Naive thymus-derived CD4-positive, alpha-beta T cell (primary cell): ENCODE results near the gene MTNR1A. TPM values are rescaled to one million over a fixed set of nuclear protein-coding genes. Genes with fewer than 3 reads are reported as not detected.

Experiments used
- ATAC-seq: fragments of 150-1000 bp; cut with Tn5 transposase; 2 replicates; pipeline ENCODE4 v1.10.0; 2021; ENCODE audit warnings: mild to moderate bottlenecking, moderate library complexity
- CTCF ChIA-PET: fragments of 350-600 bp; sonication (Branson Sonifier 250); formaldehyde crosslinking; loops from one replicate; lab custom pipeline; 2021; ENCODE audit warnings: antibody characterized with exemption; lab: Charles Lee
- POLR2A ChIA-PET: fragments of 350-600 bp; sonication (Branson Sonifier 250); formaldehyde crosslinking; loops from one replicate; lab custom pipeline; 2021; ENCODE audit warnings: antibody characterized with exemption, inconsistent platforms; lab: Charles Lee
- DNase-seq, 9 donors: peaks; one replicate each; pipeline versions ENCODE4 v3.0.0 to v3.0.0-alpha.2; 2020 to 2022; ENCODE audit warnings: mixed read lengths in 1 of 9
- H3K27ac ChIP-seq: one replicate; pipeline ENCODE4 v1.7.0; 2013; ENCODE audit warnings: mild to moderate bottlenecking, low read depth, low read length, moderate library complexity
- H3K27me3 ChIP-seq, 2 donors: one replicate each; pipeline ENCODE4 v1.7.0; 2013; ENCODE audit warnings: low read length in 2 of 2, mild to moderate bottlenecking in 2 of 2, moderate library complexity in 2 of 2; ENCODE audit not compliant: control insufficient read depth in 2 of 2, insufficient read depth in 2 of 2
- H3K36me3 ChIP-seq, 3 experiments: 1 replicate in 2 of 3; 2 replicates in 1 of 3; pipeline ENCODE4 v1.7.0; 2013; ENCODE audit warnings: low read length in 3 of 3, mild to moderate bottlenecking in 3 of 3, moderate library complexity in 1 of 3; ENCODE audit not compliant: insufficient read depth in 3 of 3, control insufficient read depth in 2 of 3
- H3K4me1 ChIP-seq, 2 donors: one replicate each; pipeline ENCODE4 v1.7.0; 2013; ENCODE audit warnings: low read length in 2 of 2, mild to moderate bottlenecking in 2 of 2, moderate library complexity in 1 of 2; ENCODE audit not compliant: control insufficient read depth in 2 of 2, insufficient read depth in 2 of 2
- H3K4me3 ChIP-seq: 2 replicates; pipeline ENCODE4 v1.7.0; 2013; ENCODE audit warnings: mild to moderate bottlenecking, low read length
- H3K9me3 ChIP-seq, 3 experiments: 1 replicate in 2 of 3; 2 replicates in 1 of 3; pipeline ENCODE4 v1.7.0; 2013; ENCODE audit warnings: low read length in 3 of 3; ENCODE audit not compliant: control insufficient read depth in 2 of 3
- H3K27ac Mint-ChIP-seq, 9 donors: one replicate each; pipeline ENCODE4 v1.8.0; 2020 to 2022; ENCODE audit warnings: mixed read lengths in 9 of 9, mild to moderate bottlenecking in 8 of 9, moderate library complexity in 5 of 9, inconsistent platforms in 2 of 9
- H3K27me3 Mint-ChIP-seq, 5 donors: one replicate each; pipeline ENCODE4 v1.8.0; 2021 to 2022; ENCODE audit warnings: mixed read lengths in 5 of 5, mild to moderate bottlenecking in 1 of 5
- H3K36me3 Mint-ChIP-seq, 5 donors: one replicate each; pipeline ENCODE4 v1.8.0; 2020 to 2022; ENCODE audit warnings: mixed read lengths in 5 of 5, mild to moderate bottlenecking in 3 of 5, inconsistent platforms in 1 of 5
- H3K4me1 Mint-ChIP-seq, 7 donors: one replicate each; pipeline ENCODE4 v1.8.0; 2020 to 2022; ENCODE audit warnings: mixed read lengths in 7 of 7, mild to moderate bottlenecking in 3 of 7, inconsistent platforms in 1 of 7
- H3K4me3 Mint-ChIP-seq, 10 donors: one replicate each; pipeline ENCODE4 v1.8.0; 2020 to 2022; ENCODE audit warnings: mild to moderate bottlenecking in 10 of 10, mixed read lengths in 10 of 10, moderate library complexity in 6 of 10, inconsistent platforms in 2 of 10
- H3K9me3 Mint-ChIP-seq, 11 donors: one replicate each; pipeline ENCODE4 v1.8.0; 2020 to 2022; ENCODE audit warnings: mixed read lengths in 11 of 11, mild to moderate bottlenecking in 4 of 11, inconsistent platforms in 1 of 11, moderate library complexity in 1 of 11
- intact Hi-C, 2 donors: fragments of 100-400 bp; cut with micrococcal nuclease; formaldehyde crosslinking; loops; one replicate each; pipeline ENCODE4 v1.15.1; 2023
- polyA plus RNA-seq, 2 donors: library from polyadenylated mRNA; unstranded; fragments of 300-500 nt; fragmentation: Illumina TruSeq; gene quantifications; one replicate each; pipeline ENCODE4 v1.2.3, GENCODE V29; 2021
- total RNA-seq, 6 experiments: library from RNA in 5 of 6; stranded (reverse) in 5 of 6; gene quantifications; 1 replicate in 5 of 6; 2 replicates in 1 of 6; pipeline ENCODE4 v1.2.3 and lab custom pipeline; 2021 to 2026

The MTNR1A gene
- total and polyA plus RNA-seq, 7 experiments from 2014 or later: not detected

DNA sequence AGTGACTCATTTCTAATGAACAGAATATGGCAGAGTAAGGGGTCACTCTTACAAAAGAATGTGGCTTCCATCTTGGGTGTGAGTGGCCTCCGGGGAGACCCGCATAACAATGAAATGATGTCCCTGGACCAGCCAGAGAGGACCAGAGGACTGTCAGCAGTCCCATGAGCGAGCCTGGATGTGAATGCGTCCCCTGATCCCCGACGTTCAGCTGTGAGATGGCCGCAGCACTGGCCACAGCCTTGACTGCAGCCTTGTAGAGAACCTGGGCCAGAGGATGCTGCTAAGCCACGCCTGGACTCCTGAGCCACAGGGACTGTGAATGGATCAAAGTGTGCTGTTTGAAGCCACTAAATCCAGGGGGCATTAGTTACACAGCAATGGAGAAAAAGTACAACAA lies 53.8 kb downstream of the MTNR1A start:
- Histone ChIP-seq H3K27ac (no peak overlapping the region), H3K36me3 (no peaks in the 10 kb centered on the region), H3K4me3 (no peak overlapping the region), H3K27me3 (no peaks in the 10 kb centered on the region), H3K9me3 (no peaks in the 10 kb centered on the region), H3K4me1 (no peaks in the 10 kb centered on the region)
- CTCF ChIA-PET: no interaction called here
- Mint-ChIP-seq H3K4me1 (no peaks in the 10 kb centered on the region), H3K27ac (no peak overlapping the region), H3K27me3 (peaks cover 0 to 3% (median 0%) of the 10 kb centered on the region in 5 donors), H3K9me3 (peaks cover 0 to 9% (median 1%) of the 10 kb centered on the region in 11 donors), H3K4me3 (no peak overlapping the region), H3K36me3 (no peaks in the 10 kb centered on the region)
- intact Hi-C loops: no loop called here
- DNase-seq (no peak), ATAC-seq (no peak)
- POLR2A ChIA-PET: no interaction called here

DNA sequence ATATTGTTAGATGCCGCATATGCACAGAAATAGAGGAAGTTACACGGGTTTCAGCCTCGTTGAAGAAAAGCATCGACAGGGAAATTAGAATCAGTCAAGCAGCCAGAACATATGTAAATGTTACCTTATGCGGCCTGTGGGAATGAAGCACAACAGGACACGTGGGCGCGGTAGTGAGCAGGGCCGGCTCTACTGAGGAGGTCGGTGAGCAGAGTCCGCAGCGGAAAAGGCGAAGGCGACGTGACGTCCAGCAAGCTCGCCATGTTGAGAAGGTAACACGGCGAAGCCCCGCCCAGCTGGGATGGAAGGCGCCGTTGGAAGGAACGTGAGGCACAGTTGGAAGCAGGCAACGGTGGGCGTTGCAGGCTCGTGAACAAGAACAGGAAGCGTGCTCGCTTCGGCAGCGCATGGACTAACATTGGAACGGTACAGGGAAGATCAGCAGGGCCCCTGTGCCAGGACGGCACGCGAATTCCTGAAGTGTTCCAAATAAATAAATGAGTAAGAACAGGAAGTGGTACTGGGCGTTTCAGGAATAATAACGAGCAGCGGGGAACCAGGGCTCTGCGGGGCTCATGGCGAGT lies 54.6 kb downstream of the MTNR1A start:
- H3K27me3 Mint-ChIP-seq: peaks cover 0 to 3% (median 0%) of the 10 kb centered on the region in 5 donors
- no peaks in the 10 kb centered on the region for H3K27me3 ChIP-seq
- no peak overlapping the region for H3K4me3 Mint-ChIP-seq
- no peaks in the 10 kb centered on the region for H3K36me3 ChIP-seq
- no peaks in the 10 kb centered on the region for H3K9me3 ChIP-seq
- no peak overlapping the region for H3K4me3 ChIP-seq
- no peak for ATAC-seq
- no peaks in the 10 kb centered on the region for H3K36me3 Mint-ChIP-seq
- H3K27ac Mint-ChIP-seq: no peak overlapping the region
- no peak overlapping the region for H3K27ac ChIP-seq
- H3K9me3 Mint-ChIP-seq: peaks cover 0 to 10% (median 4%) of the 10 kb centered on the region in 11 donors
- DNase-seq: no peak
- H3K4me1 Mint-ChIP-seq: no peaks in the 10 kb centered on the region
- CTCF ChIA-PET: interaction anchor here (0.6 kb wide), 1 partner anchor 858 kb away, joined by 3 read pairs; no protein-coding TSS in a partner anchor
- no peaks in the 10 kb centered on the region for H3K4me1 ChIP-seq
- intact Hi-C loops: no loop called here
- POLR2A ChIA-PET: no interaction called here

DNA sequence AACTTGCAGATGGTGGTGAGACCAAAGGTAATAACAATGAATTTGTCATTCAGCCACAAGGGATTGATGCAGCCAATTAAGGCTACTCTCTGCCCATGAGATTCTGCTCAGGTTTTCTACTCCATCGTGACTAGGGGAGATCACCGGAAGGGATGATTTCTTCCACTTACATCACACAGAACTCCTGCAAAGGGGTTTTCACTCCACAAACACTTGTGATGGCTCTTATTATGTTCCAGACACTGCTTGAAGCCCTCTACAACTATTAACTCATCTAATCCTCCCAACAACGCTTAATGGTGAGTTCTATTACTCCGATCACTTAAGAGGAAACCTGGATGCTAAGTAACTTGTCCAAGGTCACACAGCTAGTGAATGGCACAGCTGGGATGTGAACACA lies 55.9 kb downstream of the MTNR1A start:
- intact Hi-C loops: no loop called here
- no peak overlapping the region for H3K4me3 ChIP-seq
- DNase-seq (no peak), ATAC-seq (no peak)
- Mint-ChIP-seq H3K27me3 (peaks cover 0 to 3% (median 0%) of the 10 kb centered on the region in 5 donors), H3K4me1 (no peaks in the 10 kb centered on the region), H3K9me3 (peaks cover 0 to 23% (median 4%) of the 10 kb centered on the region in 11 donors), H3K36me3 (no peaks in the 10 kb centered on the region), H3K27ac (no peak overlapping the region), H3K4me3 (no peak overlapping the region)
- no peaks in the 10 kb centered on the region for H3K27me3 ChIP-seq
- H3K36me3 ChIP-seq: no peaks in the 10 kb centered on the region
- H3K27ac ChIP-seq: no peak overlapping the region
- CTCF ChIA-PET: interaction anchor here (0.7 kb wide), 1 partner anchor 32 kb away, joined by 3 read pairs; no protein-coding TSS in a partner anchor
- no peaks in the 10 kb centered on the region for H3K4me1 ChIP-seq
- POLR2A ChIA-PET: no interaction called here
- no peaks in the 10 kb centered on the region for H3K9me3 ChIP-seq

DNA sequence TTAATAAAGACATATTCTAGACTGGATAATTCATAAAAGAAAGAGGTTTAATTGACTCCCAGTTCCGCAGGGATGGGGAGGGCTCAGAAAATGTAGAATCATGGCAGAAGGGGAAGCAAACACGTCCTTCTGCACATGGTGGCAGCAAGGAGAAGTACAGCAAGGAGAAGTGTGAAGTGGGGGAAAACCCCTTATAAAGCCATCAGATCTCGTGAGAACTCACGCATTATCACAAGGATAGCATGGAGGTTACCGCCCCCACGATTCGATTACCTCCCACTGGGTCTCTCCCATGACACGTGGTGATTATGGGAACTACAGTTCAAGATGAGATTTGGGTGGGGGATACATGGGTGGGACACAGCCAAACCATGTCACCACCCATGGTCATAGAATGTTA lies 58.3 kb downstream of the MTNR1A start:
- Histone ChIP-seq H3K27me3 (no peaks in the 10 kb centered on the region), H3K36me3 (no peaks in the 10 kb centered on the region), H3K27ac (no peak overlapping the region), H3K4me3 (no peak overlapping the region), H3K4me1 (no peaks in the 10 kb centered on the region), H3K9me3 (peaks cover 0 to 5% (median 0%) of the 10 kb centered on the region in 3 experiments)
- CTCF ChIA-PET: no interaction called here
- H3K9me3 Mint-ChIP-seq: peaks cover 1 to 34% (median 9%) of the 10 kb centered on the region in 11 donors
- DNase-seq (no peak), ATAC-seq (no peak)
- H3K36me3 Mint-ChIP-seq: no peaks in the 10 kb centered on the region
- no peak overlapping the region for H3K4me3 Mint-ChIP-seq
- H3K27ac Mint-ChIP-seq: no peak overlapping the region
- H3K27me3 Mint-ChIP-seq: peaks cover 0 to 4% (median 0%) of the 10 kb centered on the region in 5 donors
- POLR2A ChIA-PET: no interaction called here
- no peaks in the 10 kb centered on the region for H3K4me1 Mint-ChIP-seq
- intact Hi-C loops: no loop called here

DNA sequence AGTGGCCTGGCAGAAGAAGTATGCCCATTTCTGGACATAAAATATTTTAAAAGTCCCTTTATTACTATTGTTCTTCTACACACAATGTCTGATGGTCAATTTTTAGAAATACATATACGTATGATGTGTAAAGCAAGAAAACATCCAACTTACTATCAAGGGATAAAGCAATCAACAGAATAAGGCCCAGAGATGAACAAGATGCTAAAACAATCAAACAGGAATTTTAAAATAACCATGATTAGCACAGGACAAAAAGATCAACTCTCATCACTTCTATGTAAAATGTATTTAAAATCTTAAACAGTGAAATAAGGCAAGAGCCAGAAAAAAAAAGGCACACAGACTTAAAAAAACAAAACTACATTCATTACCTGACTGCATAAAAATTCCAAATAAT lies 60.9 kb downstream of the MTNR1A start:
- ATAC-seq (no peak), DNase-seq (no peak)
- H3K4me3 ChIP-seq: no peak overlapping the region
- no peaks in the 10 kb centered on the region for H3K4me1 ChIP-seq
- ChIA-PET POLR2A (no interaction called here), CTCF (no interaction called here)
- Mint-ChIP-seq H3K4me1 (no peaks in the 10 kb centered on the region), H3K9me3 (peaks cover 1 to 44% (median 22%) of the 10 kb centered on the region in 11 donors), H3K27me3 (peaks cover 0 to 6% (median 0%) of the 10 kb centered on the region in 5 donors), H3K4me3 (no peak overlapping the region), H3K27ac (no peak overlapping the region), H3K36me3 (peaks cover 0 to 4% (median 0%) of the 10 kb centered on the region in 5 donors)
- H3K27me3 ChIP-seq: no peaks in the 10 kb centered on the region
- no peak overlapping the region for H3K27ac ChIP-seq
- intact Hi-C loops: no loop called here
- H3K36me3 ChIP-seq: no peaks in the 10 kb centered on the region
- peaks cover 0 to 5% (median 0%) of the 10 kb centered on the region in 3 experiments for H3K9me3 ChIP-seq

DNA sequence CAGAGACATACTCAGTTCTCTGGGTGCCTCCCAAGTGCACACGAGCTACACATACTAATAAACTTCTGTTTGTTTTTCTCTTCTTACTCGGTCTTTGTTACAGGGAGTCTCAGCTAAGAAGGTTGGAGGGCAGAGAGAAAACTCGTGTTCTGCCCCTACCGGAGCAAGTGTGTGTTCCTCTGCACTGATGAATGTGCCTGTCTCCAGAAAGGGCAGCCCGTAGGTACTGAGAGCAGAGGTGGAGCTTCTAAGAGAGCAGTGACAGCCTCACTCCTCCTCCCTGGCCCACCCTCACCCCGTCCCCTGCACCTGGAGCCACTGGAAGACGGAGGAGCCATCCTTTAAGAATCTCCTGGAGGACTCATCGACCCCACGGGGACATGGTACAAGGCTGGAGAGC lies 67.6 kb downstream of the MTNR1A start:
- CTCF ChIA-PET: no interaction called here

DNA sequence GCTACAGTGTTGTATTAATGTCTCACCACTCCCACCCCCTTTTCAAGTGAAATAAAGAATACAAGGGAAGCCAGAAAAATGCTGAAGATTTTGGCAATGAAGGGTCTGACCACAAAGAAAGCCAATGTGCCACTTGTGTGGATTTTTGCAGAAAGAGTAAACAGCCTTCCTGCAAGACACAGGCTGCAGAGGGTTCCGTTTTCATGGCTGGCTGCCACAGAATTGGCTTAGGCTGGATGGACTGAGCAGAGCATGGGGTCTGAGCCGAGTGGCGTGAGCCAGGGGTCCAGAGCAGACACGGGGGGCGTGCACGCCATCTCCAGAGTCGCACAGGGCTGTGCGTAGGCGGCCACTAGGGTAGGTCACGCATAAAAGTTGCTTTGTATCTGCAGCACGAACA lies 69.2 kb downstream of the MTNR1A start:
- Mint-ChIP-seq H3K27me3 (peaks cover 0 to 14% (median 4%) of the 10 kb centered on the region in 5 donors), H3K4me3 (no peak overlapping the region), H3K4me1 (no peaks in the 10 kb centered on the region), H3K9me3 (peaks cover 3 to 24% (median 9%) of the 10 kb centered on the region in 11 donors), H3K36me3 (peaks cover 0 to 4% (median 0%) of the 10 kb centered on the region in 5 donors), H3K27ac (no peak overlapping the region)
- Histone ChIP-seq H3K27ac (no peak overlapping the region), H3K36me3 (no peaks in the 10 kb centered on the region), H3K4me1 (no peaks in the 10 kb centered on the region), H3K9me3 (no peaks in the 10 kb centered on the region), H3K4me3 (no peak overlapping the region), H3K27me3 (no peaks in the 10 kb centered on the region)
- ATAC-seq: no peak
- no peak for DNase-seq
- ChIA-PET CTCF (no interaction called here), POLR2A (no interaction called here)
- intact Hi-C loops: no loop called here

More for the DNA sequence above, 67.6 kb downstream of the MTNR1A start:
- Mint-ChIP-seq H3K36me3 (peaks cover 0 to 4% (median 0%) of the 10 kb centered on the region in 5 donors), H3K27ac (no peak overlapping the region), H3K4me3 (no peak overlapping the region), H3K27me3 (peaks cover 0 to 6% (median 4%) of the 10 kb centered on the region in 5 donors), H3K4me1 (no peaks in the 10 kb centered on the region), H3K9me3 (peaks cover 2 to 36% (median 12%) of the 10 kb centered on the region in 11 donors)
- Histone ChIP-seq H3K27ac (no peak overlapping the region), H3K27me3 (no peaks in the 10 kb centered on the region), H3K4me3 (no peak overlapping the region), H3K36me3 (no peaks in the 10 kb centered on the region), H3K4me1 (no peaks in the 10 kb centered on the region), H3K9me3 (no peaks in the 10 kb centered on the region)
- DNase-seq (no peak), ATAC-seq (no peak)
- intact Hi-C loops: no loop called here
- POLR2A ChIA-PET: no interaction called here
